DMS53 (cell line): Measurements from ENCODE around the gene AURKA.
A peak's percentile ranks its signal among the peaks of the same experiment; 100 is the strongest.
"Not testable (repeated sequence)": the region's sequence is repeated elsewhere in the genome, so short reads cannot be mapped to it uniquely, and the experiment has no call there.

Experiments
- DNase-seq: peaks from one replicate; lab custom pipeline; 2025; lab: John Stamatoyannopoulos, UW

AURKA gene

DNA sequence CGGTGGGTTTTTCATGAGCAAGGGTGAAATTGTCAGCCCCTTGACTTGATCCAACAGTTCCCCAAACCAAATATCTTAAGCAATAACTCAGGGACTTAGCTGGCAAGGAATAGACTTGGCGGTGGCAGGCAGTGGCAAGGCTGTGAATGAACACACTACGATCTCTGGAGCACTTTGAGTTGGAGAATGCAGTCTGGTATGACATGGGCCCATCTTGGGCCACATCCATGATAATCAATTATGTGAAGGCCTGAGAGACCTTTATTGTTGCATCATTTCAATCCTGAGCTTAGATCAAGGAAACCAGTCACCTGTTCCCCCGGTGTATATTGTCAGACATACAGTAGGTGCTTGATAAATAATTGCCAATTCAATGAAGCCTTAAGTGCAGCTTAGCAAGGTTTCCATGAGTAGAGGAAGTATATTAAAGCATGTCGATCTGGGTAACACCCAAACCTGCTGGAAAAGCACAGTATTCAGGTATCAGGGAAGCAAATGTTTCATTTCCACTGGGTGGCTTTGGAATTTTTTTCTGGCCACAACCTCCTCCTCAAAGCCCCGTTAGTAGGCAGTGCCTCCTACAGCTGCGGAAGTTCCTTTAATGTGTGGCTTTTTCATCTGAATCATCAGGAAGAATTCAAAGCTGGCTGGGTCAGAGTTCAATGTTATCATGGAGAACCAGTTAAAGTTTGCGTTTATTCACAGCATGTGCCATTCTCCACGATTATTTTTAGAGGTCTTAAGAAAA, 30.2 kb upstream of the AURKA start:
- no peak for DNase-seq

- no peak for DNase-seq
Observed at GRCh38 chr20:56420940-56421688, 29.1 kb upstream of the AURKA start.

- no peak for DNase-seq
Observed at GRCh38 chr20:56420028-56420427, 28.0 kb upstream of the AURKA start.

GRCh38 chr20:56418385-56418861, 26.4 kb upstream of the AURKA start:
- DNase-seq = no peak

DNA sequence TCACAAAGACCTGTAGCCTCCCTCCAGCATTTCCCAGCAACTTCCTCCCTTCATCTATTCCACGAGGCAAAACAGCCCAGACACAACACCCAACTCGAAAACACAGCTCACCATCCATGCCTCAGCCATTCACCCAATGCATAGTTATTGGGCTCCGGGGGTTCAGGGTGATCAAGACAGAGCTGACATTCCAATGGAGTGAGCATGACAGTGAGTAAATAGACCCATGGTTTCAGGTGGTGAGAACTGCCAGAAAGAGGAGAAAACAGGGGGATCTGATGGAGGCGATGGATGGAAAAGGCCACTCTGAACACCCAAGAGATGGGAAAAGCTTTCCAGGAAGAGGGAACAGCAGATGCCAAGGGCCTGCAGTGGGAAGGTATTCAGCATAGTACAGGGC, 25.9 kb upstream of the AURKA start:
- no peak for DNase-seq

DNA sequence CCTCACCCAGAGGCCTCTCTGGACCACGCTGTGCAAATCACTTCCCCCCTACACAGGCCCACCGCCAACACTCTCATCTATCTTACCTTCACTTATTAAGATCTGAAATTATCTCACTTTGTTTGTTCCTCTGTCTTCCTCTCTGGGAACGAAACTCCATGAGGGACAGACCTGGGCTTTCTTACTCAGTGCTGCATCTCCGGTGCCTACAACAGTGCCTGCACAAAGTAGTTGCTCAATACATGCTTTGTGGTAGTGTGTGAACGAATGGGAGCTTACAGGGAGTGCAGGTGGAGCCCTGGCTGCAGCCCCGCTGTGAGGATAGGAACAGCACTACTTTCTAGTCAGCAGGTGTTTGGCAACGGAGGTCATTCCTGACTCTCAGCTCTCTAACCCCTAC, 25.4 kb upstream of the AURKA start:
- DNase-seq = no peak

DNA sequence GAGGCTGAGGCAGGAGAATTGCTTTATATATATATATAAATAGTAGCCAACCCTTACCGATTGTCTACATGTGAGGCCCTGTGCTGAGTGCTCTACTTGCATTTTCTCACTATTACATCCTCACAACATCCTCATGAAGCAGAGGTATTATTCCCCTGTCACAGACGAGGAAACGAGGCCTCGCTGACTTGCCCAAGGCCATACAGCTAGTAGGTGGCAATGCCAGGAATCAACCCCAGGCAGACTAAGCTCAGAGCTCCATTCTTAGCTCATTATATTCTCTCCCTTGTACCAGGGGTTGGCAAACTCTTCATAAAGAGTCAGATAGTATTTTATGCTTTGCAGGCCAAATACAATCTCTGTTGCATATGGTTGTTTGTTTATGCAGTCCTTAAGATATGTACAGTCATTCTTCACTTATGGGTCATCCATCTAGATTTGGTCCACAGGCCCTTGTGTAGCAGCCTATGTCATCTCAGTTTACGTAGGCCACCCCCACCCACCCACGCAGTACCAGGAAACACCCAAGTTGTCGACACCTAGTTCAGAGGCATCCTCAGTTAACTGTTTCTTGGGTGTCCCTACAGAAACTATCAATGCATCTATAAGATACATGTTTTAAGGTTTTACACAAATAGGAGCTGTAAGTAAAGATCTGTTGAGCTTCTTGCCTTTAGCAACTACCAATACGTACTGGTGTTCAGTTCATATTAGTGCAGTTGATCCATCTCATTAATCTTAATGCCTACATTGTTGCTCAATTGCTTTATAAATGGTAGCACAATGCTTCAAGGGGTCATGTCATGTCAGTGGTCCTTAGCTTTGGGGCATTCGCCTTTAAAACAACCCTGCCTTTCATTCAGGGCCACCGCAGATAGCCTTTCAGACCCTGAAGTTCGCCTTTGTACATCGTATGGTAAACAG, 23.1 kb upstream of the AURKA start:
- no peak for DNase-seq

GRCh38 chr20:56412949-56413348, 20.9 kb upstream of the AURKA start:
- DNase-seq = no peak

DNA sequence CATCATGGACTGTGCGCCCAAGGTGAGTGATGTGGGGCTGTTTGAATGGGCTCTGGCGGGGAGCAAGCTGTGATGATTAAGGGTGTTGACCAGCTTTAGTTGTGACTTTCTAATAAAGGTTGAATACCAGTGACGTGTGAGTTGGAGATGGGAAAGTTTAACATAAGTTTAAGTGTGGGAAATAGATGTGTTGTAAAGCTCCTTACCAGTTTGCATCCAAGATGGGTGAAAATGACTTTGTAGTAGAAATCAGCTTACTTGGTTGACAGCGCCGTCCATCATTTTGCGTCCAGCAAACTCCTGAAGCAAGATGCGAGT, 20.4 kb upstream of the AURKA start:
- no peak for DNase-seq

DNA sequence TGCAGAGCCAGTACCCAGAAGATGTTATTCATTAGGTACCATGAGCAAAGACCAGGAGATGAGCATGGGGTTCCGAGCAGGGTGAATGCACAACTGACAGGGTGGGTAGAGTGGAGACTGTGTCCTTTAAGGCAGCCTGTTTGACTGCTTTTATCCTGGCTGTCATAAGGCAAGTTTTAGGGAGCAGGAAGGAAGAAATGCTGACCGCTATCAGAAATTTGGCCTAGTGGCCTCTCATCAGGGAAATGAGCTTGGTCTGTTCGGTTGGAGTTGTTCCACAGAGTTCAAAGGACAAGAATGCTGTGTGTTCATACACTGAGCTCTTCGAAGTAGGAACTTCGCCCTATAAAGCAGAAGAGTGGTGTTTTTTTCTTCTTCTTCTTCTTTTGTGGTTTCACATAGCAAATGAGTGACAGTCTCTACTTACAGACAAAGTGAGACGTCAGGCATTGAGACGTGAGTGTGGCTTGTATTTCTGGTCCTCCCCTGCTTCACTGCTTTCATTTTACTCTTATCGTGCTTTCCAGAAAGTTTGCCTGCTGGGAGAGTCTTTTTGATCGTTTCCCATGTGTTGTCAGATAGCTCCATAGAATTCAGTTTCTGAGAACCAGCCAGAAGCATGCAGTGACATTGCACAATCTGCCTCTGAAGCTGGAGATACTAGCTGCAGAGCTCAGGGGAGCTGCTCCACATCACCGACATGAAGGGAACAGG, 19.9 kb upstream of the AURKA start, which contains the start of gene CASS4:
CASS4 (plus strand) TSS at position 502 of the 714 bp plus-strand sequence; CDS start at position 701, 199 bp downstream.
- no peak for DNase-seq

DNA sequence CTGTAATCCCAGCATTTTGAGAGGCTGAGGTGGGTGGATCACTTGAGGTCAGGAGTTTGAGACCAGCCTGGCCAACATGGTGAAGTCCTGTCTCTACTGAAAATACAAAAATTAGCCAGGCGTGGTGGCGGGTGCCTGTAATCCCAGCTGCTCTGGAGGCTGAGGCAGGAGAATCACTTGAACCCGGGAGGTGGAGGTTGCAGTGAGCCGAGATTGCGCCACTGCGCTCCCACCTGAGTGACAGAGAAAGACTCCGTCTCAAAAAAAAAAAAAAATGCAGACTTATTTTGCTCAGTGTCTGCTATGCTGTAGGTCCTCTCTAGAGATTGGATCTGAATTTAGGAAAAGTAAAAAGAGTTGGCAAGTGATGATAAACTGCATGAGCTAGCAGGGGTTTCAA, 19.3 kb upstream of the AURKA start:
- not testable (repeated sequence) for DNase-seq

GRCh38 chr20:56409956-56410355, 17.9 kb upstream of the AURKA start:
- no peak for DNase-seq

DNA sequence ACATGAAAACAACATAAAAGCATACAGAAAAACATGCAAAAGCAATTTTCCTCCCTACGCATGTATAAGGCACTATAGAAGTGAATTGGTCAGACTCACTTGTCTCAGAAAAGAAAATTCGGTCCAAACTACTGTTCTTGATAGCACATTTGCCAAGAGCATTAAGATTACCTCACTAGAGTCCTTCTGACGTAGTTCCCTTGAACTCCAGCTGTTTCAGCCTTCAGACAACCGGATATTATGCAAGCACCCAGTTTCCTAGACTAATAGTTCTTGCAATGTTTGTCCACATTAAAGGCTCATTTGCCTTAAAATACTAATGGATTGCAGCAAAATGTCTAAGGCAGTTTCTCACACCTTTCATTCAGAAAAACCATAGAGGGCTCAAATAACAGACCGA, 17.5 kb upstream of the AURKA start:
- no peak for DNase-seq

DNA sequence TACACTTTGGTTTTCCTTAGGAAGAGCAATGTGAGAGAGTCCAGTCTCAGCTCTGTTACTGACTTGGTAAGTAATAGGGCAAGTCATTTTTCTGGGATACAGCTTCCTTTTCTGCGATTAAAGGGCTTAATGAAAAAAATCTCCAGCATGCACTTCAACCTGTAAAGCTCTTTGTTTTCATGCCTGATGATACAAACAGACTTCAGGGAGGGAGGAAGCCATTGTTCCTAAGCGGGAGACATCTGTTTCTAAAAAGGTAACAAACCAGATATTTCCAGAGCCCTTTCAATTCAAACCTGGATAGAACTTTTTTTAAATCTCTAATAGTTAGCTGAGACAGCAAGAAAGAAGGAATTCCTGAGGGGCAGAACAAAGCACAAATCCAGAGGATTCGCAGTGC, 14.9 kb upstream of the AURKA start:
- DNase-seq = no peak

GRCh38 chr20:56405356-56405755, 13.3 kb upstream of the AURKA start:
- DNase-seq = not testable (repeated sequence)

GRCh38 chr20:56403465-56403864, 11.4 kb upstream of the AURKA start:
- no peak for DNase-seq

- DNase-seq = peak; percentile 71
Observed at GRCh38 chr20:56400001-56400640, 8.1 kb upstream of the AURKA start.

DNA sequence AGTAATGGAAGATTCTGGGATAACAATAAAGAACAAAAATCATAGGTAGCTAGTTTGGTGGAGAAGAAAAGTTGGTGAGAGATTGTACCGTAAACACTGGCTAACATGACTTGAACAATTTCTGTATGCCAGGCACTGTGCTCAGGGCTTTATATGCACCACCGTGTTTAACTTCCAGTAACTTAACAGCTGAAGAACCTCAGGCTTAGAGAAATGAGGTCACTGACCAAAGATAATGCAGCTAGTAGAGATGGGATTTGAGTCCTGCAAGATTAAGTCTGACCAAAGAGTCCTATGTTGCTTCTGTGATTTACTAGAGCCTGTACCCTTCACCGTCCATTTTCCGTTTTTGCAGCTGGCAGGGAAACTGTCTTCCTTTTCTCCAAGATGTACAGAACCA, 3.2 kb upstream of the AURKA start:
- DNase-seq = no peak

GRCh38 chr20:56393653-56394052, 1.6 kb upstream of the AURKA start:
- no peak for DNase-seq

- DNase-seq = peak; percentile 53
Observed at GRCh38 chr20:56392881-56393482, 967 bp upstream of the AURKA start.

DNA sequence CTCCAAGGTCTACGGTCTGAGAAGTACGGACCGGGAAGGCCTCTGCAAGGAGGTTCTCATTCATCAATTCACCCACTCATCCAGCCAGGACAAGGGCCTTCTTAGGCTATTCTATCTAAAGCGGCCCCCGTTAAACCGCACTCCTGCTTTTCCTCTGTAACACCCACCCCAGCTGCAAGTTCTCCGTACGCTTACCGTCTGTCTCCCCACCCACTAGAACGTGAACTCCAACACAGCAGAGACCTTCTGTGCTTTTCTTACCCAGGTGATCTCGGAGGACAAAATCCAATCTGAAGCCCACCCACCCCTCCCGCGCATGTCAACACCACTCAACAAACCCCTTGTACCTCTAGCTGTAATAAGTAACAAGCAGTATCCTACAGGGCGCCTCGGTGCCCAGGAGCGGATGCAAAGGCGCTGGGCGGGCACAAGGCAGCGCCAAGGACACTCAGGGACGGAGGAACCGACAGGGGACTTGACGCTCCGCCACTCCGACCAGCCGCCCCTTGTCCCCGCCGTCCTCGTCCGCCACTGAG, 351 bp downstream of the AURKA start:
- peak; percentile 57 for DNase-seq
